ENCODE data around the gene ZMYND10.

DNA sequence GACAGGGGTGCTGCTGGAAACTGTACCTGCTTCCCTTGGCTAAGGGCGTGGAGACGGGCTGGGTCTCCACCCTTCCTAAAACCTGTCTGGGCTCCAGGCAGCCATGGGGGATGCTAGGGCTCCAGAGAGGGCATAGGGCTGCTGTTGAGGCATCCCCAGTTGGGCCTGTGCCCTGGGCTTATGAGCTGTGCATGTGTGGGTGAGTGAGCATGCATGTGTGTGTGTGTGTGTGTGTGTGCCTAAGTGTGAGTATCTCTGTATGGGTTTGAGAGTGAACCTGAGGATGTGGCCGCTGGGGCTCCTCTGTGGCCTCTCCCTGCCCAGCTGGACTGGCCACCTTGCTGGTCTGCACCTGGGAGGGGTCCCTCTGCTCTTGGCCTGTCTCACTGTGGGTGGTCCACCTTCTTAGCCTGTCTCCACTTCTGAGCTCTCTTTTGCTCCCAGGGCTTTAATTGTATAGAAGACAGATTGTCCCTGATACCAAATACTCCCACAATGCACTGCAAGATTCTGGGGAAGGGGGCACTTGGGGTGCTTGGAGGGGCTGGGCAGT is 25.7 kb upstream of the ZMYND10 start:
- TF ChIP-seq, protein P1, sequence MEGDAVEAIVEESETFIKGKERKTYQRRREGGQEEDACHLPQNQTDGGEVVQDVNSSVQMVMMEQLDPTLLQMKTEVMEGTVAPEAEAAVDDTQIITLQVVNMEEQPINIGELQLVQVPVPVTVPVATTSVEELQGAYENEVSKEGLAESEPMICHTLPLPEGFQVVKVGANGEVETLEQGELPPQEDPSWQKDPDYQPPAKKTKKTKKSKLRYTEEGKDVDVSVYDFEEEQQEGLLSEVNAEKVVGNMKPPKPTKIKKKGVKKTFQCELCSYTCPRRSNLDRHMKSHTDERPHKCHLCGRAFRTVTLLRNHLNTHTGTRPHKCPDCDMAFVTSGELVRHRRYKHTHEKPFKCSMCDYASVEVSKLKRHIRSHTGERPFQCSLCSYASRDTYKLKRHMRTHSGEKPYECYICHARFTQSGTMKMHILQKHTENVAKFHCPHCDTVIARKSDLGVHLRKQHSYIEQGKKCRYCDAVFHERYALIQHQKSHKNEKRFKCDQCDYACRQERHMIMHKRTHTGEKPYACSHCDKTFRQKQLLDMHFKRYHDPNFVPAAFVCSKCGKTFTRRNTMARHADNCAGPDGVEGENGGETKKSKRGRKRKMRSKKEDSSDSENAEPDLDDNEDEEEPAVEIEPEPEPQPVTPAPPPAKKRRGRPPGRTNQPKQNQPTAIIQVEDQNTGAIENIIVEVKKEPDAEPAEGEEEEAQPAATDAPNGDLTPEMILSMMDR (conservative IDR thresholded peaks at IDR 0.05 in 1 of 2, IDR thresholded peaks at IDR 0.05 in 1 of 2; ENCODE audit: extremely low read depth in 1 of 2, insufficient read depth in 1 of 2, low read depth in 1 of 2, low read length in 2 of 2) = no peak
- TF ChIP-seq EZH2 (IDR thresholded peaks at IDR 0.05; ENCODE audit: borderline replicate concordance, low read length) = no peak
